ENCODE results near the gene MCM10. TPM values are rescaled to one million over a fixed set of nuclear protein-coding genes. Genes with fewer than 3 reads are reported as not detected.

Gene MCM10
- total and polyA plus RNA-seq, 10 of the 15 experiments (the other 5 are each of a cell fraction or from before 2014, with no cell fraction given) = 5.8 to 35.1 (median 23.7) TPM

DNA sequence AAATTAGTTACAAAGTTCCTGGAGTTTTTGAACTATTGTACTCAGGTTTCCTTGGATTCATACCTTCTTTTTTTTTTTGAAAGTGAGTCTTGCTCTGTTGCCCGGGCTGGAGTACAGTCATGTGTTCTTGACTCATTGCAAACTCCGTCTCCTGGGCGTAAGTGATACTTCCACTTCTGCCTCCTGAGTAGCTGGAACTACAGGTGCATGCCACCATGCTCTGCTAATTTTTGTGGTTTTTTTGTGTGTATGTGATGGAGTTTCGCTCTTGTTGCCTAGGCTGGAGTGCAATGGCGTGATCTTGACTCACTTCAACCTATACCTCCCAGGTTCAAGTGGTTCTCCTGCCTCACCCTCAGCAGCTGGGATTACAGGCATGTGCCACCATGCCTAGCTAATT is 22.3 kb downstream of the MCM10 start:
- no peak overlapping the region for H3K27ac ChIP-seq (ENCODE audit: control insufficient read depth, insufficient read depth)
- RAD21 ChIA-PET (ENCODE audit: unreplicated experiment) = no interaction called here
- WGBS (ENCODE audit: insufficient coverage, insufficient replicate concordance, low lambda C conversion rate, missing lambda C conversion rate) = 41% methylated on average over 5 of the region's 5 CpGs
- peaks cover 3% of the 10 kb centered on the region; the same call in 1 of the 2 replicates for H3K4me1 ChIP-seq (ENCODE audit: control insufficient read depth, insufficient read depth, low read length)
- no peaks in the 10 kb centered on the region for H3K27me3 ChIP-seq (replicated peaks in 1 of 2; ENCODE audit: control insufficient read depth in 2 of 2, insufficient read depth in 2 of 2, low read length in 1 of 2)
- DNase-seq (ENCODE audit: low read depth, low spot score) = peak; percentile 31
- peaks cover 13 to 16% of the 10 kb centered on the region in 2 experiments for H3K36me3 ChIP-seq (ENCODE audit: control insufficient read depth in 2 of 2, insufficient read depth in 2 of 2, low read length in 1 of 2)
- no peak overlapping the region for H3K4me3 ChIP-seq
- H3K9me3 ChIP-seq (replicated peaks; ENCODE audit: control insufficient read depth, insufficient read depth, low read length) = peaks cover 4% of the 10 kb centered on the region; the same call in 2 of the 3 replicates
- POLR2A ChIA-PET = no interaction called here
- no peaks in the 10 kb centered on the region for H3K79me2 ChIP-seq (ENCODE audit: control insufficient read depth, insufficient read depth, low read length)
- no peak overlapping the region for H2AFZ ChIP-seq (ENCODE audit: control insufficient read depth, low read depth, low read length)
- in situ Hi-C loops (cut with MboI) = no loop called here
- SMC1A ChIA-PET (ENCODE audit: uncharacterized antibody, unreplicated experiment) = no interaction called here
- H4K20me1 ChIP-seq (ENCODE audit: control insufficient read depth, insufficient read depth) = no peaks in the 10 kb centered on the region
- peak; percentile 81 for FAIRE-seq
- no peak overlapping the region for H3K4me2 ChIP-seq (ENCODE audit: control insufficient read depth, insufficient read depth)
- H3K9ac ChIP-seq (ENCODE audit: control insufficient read depth, insufficient read depth, low read length) = no peak overlapping the region
- CTCF ChIA-PET = interaction anchor here (0.7 to 1.4 kb wide), 2 partner anchors 23 to 98 kb away, joined by 3 read pairs; no protein-coding TSS in a partner anchor
- peak; percentile 86 for ATAC-seq
- no TSS peak for BruUV-seq (replicated peaks)
- intact Hi-C loops (cut with micrococcal nuclease; ENCODE audit: unreplicated experiment) = no loop called here
- TF ChIP-seq RUNX3 (IDR thresholded peaks at IDR 0.05; ENCODE audit: low read length) (peak; percentile 70), TCF3 (IDR thresholded peaks at IDR 0.05; ENCODE audit: borderline replicate concordance, insufficient read depth, low read depth, low read length) (0 out of 2 replicates have a peak, but pooled peaks have one; percentile 30), POLR2AphosphoS2 (IDR thresholded peaks at IDR 0.05; ENCODE audit: low read depth, low read length) (no peak), POLR2A (IDR thresholded peaks at IDR 0.05; ENCODE audit: low read depth, low read length) (no peak), ZNF207 (IDR thresholded peaks at IDR 0.05; ENCODE audit: borderline replicate concordance) (no peak), PAX5 (IDR thresholded peaks at IDR 0.05; ENCODE audit: borderline replicate concordance, low read depth, low read length) (peak; percentile 52; the same call in 1 of the 2 replicates), IKZF2 (IDR thresholded peaks at IDR 0.05) (peak in 1 of 2 experiments; percentile 37; a peak in 1 of 4 replicates), SPI1 (IDR thresholded peaks at IDR 0.05; ENCODE audit: borderline replicate concordance, insufficient read depth, low read depth, low read length) (0 out of 2 replicates have a peak, but pooled peaks have one; percentile 11), TAF1 (IDR thresholded peaks at IDR 0.05; ENCODE audit: borderline replicate concordance, low read depth, low read length) (no peak)
- TF ChIP-seq, protein P1, sequence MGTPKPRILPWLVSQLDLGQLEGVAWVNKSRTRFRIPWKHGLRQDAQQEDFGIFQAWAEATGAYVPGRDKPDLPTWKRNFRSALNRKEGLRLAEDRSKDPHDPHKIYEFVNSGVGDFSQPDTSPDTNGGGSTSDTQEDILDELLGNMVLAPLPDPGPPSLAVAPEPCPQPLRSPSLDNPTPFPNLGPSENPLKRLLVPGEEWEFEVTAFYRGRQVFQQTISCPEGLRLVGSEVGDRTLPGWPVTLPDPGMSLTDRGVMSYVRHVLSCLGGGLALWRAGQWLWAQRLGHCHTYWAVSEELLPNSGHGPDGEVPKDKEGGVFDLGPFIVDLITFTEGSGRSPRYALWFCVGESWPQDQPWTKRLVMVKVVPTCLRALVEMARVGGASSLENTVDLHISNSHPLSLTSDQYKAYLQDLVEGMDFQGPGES (IDR thresholded peaks at IDR 0.05) = no peak
- TF ChIP-seq, protein P2, sequence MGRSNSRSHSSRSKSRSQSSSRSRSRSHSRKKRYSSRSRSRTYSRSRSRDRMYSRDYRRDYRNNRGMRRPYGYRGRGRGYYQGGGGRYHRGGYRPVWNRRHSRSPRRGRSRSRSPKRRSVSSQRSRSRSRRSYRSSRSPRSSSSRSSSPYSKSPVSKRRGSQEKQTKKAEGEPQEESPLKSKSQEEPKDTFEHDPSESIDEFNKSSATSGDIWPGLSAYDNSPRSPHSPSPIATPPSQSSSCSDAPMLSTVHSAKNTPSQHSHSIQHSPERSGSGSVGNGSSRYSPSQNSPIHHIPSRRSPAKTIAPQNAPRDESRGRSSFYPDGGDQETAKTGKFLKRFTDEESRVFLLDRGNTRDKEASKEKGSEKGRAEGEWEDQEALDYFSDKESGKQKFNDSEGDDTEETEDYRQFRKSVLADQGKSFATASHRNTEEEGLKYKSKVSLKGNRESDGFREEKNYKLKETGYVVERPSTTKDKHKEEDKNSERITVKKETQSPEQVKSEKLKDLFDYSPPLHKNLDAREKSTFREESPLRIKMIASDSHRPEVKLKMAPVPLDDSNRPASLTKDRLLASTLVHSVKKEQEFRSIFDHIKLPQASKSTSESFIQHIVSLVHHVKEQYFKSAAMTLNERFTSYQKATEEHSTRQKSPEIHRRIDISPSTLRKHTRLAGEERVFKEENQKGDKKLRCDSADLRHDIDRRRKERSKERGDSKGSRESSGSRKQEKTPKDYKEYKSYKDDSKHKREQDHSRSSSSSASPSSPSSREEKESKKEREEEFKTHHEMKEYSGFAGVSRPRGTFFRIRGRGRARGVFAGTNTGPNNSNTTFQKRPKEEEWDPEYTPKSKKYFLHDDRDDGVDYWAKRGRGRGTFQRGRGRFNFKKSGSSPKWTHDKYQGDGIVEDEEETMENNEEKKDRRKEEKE (IDR thresholded peaks at IDR 0.05) = no peak
- TF ChIP-seq, protein P3, sequence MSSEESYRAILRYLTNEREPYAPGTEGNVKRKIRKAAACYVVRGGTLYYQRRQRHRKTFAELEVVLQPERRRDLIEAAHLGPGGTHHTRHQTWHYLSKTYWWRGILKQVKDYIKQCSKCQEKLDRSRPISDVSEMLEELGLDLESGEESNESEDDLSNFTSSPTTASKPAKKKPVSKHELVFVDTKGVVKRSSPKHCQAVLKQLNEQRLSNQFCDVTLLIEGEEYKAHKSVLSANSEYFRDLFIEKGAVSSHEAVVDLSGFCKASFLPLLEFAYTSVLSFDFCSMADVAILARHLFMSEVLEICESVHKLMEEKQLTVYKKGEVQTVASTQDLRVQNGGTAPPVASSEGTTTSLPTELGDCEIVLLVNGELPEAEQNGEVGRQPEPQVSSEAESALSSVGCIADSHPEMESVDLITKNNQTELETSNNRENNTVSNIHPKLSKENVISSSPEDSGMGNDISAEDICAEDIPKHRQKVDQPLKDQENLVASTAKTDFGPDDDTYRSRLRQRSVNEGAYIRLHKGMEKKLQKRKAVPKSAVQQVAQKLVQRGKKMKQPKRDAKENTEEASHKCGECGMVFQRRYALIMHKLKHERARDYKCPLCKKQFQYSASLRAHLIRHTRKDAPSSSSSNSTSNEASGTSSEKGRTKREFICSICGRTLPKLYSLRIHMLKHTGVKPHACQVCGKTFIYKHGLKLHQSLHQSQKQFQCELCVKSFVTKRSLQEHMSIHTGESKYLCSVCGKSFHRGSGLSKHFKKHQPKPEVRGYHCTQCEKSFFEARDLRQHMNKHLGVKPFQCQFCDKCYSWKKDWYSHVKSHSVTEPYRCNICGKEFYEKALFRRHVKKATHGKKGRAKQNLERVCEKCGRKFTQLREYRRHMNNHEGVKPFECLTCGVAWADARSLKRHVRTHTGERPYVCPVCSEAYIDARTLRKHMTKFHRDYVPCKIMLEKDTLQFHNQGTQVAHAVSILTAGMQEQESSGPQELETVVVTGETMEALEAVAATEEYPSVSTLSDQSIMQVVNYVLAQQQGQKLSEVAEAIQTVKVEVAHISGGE (CRISPR knock-in tag; IDR thresholded peaks at IDR 0.05) = no peak
- TF ChIP-seq, protein P4, sequence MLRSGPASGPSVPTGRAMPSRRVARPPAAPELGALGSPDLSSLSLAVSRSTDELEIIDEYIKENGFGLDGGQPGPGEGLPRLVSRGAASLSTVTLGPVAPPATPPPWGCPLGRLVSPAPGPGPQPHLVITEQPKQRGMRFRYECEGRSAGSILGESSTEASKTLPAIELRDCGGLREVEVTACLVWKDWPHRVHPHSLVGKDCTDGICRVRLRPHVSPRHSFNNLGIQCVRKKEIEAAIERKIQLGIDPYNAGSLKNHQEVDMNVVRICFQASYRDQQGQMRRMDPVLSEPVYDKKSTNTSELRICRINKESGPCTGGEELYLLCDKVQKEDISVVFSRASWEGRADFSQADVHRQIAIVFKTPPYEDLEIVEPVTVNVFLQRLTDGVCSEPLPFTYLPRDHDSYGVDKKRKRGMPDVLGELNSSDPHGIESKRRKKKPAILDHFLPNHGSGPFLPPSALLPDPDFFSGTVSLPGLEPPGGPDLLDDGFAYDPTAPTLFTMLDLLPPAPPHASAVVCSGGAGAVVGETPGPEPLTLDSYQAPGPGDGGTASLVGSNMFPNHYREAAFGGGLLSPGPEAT (IDR thresholded peaks at IDR 0.05; ENCODE audit: low read depth) = no peak

Data from GM12878 (cell line).